ENCODE measurements around the gene ZNF880.
"Not testable (repeated sequence)": the region's sequence is repeated elsewhere in the genome, so short reads cannot be mapped to it uniquely, and the experiment has no call there.

ZNF880 gene

DNA sequence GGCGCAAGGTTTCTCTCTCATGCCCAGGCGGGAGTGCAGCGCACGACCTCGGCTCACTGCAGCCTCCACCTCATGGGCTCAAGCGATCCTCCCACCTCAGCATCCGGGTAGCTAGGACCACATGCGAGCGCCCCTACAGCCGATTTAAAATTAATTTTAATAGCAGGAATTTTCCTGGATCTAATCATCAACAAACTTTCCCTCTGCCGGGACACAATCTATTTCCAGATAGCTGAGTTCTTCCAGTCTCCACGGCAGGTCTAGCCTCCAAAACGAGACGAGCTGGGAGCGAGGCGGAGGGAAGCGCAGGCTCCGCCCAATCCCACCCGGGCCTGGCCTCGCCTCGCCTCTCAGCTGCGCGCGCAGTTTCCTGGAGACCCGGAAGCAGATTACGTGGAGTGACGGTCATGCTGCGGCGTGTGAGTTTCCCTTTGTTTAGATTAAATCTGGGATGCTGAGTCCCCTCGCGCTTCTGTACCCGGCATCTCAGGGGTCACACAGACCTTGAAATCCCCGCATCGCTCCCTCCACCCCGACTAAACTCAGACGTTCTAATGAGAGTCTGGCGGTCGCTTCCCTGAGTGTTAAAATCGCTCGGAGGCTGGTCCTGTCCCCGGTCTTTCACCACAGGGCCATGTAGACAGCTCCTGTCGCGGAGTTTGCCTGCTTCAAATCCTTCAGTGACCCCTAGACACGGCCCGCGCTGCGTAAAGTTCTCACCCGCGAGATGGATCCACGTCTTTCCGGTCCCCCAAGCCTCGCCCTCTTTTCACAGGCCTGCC, at the start of gene ZNF880:
ZNF880 (plus strand) TSS at position 365 of the 782 bp plus-strand sequence; CDS start at position 408, 43 bp downstream.
- peak; percentile 88 for DNase-seq (ENCODE audit: low spot score)

DNA sequence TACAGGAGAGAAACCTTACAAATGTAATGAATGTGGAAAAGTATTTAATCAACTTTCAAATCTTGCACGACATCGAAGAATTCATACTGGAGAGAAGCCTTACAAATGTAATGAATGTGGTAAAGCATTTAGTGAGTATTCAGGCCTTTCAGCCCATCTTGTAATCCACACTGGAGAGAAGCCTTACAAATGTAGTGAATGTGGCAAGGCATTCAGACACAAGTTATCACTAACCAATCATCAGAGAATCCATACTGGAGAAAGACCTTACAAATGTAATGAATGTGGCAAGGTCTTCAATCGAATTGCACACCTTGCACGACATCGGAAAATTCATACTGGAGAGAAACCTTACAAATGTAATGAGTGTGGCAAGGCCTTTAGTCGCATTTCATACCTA, 47.3 kb upstream of the ZNF880 start:
- DNase-seq (ENCODE audit: low spot score) = no peak

DNA sequence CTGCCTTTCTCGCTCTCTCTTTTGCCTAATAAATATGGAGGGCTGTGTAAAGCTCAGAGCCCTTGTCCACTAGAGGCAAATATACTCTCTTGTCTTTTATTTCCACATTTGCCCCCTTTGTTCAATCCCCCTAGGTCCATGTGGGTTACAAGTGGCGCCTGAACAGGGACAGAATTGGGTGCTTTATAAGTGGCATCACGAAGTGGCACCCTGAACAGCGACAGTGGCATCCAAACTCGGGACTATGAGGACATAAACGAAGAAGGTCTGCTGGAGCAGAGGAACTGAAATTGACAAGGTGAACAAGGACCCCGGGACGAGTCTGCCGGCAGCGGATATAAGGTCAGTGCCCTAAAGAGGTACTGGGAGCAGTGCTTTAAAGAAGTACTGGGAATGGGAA, 38.0 kb upstream of the ZNF880 start:
- DNase-seq (ENCODE audit: low spot score) = no peak

DNA sequence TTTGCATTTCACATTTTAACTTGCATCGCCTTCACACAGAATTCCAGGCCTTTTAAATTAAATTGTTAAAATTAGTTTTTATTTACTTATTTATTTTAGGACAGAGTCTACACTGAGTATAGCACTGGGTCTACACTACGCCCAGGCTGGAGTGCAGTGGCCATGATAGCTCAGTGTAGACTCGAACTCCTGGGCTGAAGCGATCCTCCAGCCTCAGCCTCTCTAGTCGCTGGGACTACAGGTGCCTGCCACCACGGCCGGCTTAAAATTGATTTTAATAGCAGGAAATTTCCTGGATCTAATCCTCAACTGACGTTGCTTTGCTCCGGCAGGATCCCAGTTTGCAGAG, 34.0 kb upstream of the ZNF880 start:
- no peak for DNase-seq (ENCODE audit: low spot score)

DNA sequence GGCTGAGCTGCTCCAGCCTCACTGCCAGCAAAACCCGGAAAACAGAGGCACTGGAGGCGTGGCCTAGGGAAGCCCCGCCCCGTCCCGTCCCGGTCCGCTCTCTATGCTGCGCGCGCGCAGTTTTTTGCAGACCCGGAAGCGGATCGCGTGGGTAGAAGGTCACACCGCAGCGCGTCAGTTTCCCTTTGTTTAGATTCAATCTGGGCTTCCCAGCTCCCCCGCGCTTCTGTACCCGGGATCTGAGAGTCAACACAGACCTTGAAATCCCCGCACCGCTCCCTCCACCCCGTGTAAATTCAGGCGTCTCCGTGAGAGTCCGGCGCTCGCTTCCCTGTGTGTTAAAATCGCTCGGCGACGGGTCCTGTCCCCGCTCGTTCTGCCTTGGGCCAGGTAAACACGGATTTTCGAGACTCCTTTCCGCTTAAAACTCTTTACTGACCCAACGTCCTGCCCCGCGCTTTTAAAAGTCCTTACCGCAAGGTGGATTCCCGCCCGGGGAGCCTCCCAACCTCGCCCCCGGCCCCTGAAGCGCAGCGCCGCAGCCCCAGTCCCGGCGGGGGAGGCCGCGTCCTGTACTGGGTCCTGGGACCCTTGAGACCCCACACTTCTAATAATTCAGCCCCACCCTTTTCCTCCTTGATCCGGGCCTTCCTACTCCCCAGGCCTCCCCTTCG, 33.5 kb upstream of the ZNF880 start, which contains the start of gene ZNF610:
ZNF610 (plus strand) TSS at position 127 of the 674 bp plus-strand sequence. CDS start 12,930 bp downstream, outside the sequence.
- DNase-seq (ENCODE audit: low spot score) = peak; percentile 85

DNA sequence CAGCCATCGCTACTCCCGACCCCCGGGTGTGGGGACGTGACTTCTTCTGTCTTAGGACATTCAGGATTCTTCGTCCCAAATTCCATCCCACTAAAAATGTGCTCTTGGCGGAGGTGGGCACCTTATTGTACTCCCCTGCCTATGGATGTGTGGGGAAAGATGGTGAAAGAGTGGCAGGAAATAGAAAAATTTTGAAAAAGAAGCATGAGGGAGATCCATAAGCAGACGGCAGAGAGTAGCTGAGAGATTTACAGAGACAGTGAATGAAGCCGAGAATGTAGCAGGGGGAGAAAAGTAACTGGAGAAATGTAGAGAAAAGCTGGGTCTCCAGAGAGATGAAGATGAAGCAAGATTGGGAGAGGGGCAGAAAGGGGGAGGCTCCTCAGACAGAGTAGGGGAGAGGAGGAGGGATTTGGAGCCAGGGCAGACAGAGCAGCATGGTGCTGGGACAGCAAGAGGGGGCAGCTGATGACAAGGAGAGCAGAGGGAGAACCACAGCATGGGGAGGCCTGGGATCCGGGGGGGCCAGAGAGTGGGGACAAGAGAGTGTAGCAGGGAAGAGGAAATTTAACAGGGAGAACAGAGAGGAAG, 32.8 kb upstream of the ZNF880 start:
- no peak for DNase-seq (ENCODE audit: low spot score)

DNA sequence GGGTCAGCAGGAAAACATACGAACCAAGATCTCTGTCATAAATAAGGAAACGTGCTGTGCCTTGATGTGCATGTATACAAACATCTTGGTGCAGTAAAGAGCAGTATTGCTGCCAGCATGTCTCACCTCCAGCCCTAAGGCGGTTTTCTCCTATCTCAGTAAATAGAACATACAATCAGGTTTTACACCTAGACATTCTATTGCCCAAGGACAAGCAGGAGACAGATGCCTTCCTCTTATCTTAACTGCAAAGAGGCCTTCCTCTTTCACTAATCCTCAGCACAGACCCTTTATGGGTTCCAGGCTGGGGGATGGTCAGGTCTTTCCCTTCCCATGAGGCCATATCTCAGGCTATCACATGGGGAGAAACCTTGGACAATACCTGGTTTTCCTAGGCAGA, 30.7 kb upstream of the ZNF880 start:
- not testable (repeated sequence) for DNase-seq (ENCODE audit: low spot score)

DNA sequence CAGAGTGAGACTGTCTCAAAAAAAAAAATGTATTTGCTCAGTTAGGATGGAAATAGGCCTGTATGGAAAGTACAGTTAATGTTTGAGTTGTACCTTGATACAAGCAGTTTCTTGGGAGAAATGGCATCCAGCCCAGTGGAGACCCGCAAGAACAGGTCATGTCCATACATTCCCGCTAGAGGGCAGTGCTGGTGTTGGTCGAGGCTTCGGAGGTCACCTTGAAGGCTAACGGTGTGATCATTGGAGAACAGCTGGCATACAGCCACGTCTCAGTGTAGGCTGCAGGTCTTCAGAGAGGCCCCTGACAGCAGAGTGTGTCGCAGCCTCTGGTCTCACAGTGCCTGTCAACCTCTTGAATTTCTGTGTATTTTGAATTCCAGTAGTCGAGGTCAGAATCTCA, 26.2 kb upstream of the ZNF880 start:
- DNase-seq (ENCODE audit: low spot score) = peak; percentile 42

DNA sequence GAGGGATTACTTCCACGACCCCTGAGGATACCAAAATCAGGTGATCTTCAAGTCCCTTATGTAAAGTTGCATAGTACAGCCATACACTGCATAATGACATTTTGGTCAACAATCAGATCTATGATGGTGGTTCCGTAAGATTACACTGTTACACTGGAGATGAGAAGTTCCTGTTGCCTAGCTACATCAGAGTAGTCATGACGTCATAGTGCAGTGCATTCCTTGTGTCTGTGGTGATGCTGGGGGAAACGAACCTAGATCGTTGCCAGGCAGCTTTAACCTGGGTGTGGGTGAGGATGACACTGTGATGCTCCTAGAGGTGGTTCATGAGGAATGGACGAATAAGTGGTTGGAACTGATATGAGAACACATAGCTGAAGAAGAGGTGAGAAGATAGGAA, 24.6 kb upstream of the ZNF880 start:
- no peak for DNase-seq (ENCODE audit: low spot score)

DNA sequence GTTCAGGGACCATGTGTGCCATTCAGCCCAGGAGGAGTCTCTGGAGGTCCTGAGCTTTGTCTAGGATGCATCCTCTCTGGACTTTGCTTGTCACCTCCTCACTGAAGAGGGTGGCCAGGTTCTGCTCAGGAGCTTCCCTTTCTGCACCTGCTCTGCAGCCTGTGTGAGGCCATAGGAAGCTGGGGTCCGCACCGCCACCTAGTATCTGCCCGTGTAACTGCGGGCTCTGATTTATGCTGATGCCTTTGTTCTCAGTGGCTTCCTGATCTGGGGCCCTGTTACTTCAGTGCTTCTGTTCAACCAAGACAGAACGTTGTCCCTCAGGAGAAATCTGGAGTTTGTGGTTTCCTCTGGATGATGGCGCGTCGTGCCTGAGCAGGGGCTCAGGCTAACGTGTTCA, 18.2 kb upstream of the ZNF880 start:
- DNase-seq (ENCODE audit: low spot score) = no peak

DNA sequence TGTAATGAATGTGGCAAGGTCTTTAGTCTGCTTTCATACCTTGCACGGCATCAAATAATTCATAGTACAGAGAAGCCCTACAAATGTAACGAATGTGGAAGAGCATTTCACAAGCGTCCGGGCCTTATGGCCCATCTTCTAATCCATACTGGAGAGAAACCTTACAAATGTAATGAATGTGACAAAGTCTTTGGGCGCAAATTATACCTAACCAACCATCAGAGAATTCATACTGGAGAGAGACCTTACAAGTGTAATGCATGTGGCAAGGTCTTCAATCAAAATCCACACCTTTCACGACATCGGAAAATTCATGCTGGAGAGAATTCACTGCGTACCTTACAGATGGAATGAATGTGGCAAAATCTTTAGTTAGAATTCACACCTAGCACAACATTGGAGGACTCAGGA, 3.3 kb upstream of the ZNF880 start:
- no peak for DNase-seq (ENCODE audit: low spot score)

DNA sequence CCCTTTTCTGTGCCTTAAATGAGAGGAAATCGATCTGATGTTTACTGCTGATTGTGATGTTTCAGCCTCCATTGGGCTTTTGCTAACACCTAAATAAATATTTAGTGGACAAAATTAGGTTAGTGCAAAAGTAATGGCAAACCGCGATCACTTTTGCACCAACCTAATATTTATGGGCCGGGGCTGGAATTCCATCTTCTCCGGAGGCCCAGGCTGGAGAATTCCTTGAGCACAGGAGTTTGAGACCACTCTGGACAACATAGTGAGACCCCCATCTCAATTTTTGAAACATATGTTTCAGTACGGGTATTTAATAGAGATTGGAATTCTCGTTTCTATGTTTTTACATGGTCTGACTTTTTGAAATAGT, 603 bp downstream of the ZNF880 start:
- DNase-seq (ENCODE audit: low spot score) = no peak

DNA sequence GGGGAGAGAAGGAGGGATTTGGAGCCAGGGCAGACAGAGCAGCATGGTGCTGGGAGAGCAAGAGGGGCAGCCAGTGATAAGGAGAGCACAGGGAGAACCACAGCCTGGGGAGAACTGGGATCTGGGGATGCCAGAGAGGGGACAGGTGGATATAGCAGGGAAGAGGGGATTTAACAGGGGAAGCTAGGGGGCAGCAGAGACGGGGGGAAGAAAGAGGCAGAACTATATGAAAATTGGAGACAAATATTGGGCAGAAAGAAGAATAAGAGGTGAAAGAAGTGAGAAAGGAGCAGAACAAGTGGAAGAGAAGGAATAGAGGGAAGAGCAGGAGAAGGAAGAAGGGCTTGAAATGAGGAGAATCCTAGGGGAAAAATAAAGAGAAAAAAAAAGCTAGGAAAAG, 21.4 kb downstream of the ZNF880 start:
- no peak for DNase-seq (ENCODE audit: low spot score)

DNA sequence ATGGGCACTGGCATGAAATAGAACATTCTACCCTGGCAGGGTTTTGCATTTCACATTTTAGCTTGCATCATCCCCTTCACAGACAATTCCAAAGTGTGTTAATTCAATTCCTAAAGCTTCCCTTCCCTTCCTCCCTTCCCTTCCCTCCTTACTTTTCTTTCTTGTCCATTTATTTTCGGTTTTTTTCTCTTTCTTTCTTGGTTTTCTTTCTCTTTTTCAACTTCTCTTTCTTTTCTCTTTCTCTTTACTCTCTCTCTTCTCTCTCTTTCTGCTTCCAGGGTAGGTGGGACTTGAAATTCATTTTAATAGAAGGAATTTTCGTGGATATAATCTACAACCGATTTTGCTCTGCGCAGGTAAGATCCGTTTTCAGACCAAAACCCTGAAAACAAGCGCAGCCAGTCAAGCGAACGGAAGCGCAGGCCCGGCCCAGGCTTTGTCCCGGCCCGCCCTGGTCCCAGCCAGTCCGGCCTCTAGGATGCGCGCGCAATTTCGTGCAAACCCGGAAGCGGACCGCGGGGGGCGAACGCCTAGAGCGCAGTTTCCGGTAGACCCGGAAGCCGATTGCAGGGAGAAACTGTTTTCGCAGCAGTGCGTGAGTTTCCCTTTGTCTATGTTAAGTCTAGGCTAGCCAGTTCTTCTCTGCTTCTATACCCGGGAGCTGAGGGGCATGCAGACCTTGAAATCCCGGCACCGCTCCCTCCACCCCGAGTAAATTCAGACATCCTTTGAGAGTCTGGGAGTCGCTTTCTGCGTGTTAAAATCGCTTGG, 27.8 kb downstream of the ZNF880 start, which contains the start of gene ZNF528:
ZNF528 (plus strand) TSS at position 540 of the 771 bp plus-strand sequence. CDS start 4,165 bp downstream, outside the sequence.
- DNase-seq (ENCODE audit: low spot score) = peak; percentile 82

DNA sequence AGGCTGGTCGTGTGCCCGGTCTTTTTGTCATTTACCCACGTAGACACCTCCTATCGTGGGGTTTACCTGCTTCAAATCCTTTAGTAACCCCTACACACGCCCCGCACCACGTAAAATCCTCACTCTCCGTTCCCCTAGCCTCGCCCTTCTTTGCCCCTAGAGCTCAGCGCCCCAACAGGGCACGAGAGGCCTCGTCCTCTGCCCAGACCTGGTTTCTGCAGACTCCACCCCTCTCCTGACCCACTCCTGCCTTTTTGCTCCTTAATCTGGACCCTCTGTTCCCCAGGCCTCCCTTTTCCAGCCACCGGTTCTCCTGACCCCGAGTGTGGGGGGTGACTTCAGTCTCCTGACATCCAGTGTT, 28.3 kb downstream of the ZNF880 start:
- no peak for DNase-seq (ENCODE audit: low spot score)

DNA sequence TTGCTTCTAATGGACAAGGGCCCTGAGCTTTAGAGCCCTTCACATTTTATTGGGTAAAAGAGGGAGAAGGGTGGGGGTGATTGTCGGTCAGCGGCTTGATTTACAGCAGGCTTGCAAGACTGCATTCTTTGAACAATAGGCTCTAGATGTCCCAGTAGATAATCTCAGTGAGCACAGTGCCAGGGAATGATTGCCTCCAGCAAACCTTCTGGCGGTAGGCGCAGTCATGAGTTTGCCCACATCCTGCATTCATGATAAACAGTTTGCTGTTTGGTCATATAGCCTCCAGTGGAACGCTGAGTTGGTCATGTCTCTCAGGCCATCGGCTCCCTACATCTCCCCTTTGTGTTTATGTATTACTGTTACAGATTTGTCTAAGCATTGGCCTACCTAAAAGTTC, 40.6 kb downstream of the ZNF880 start:
- no peak for DNase-seq (ENCODE audit: low spot score)

DNA sequence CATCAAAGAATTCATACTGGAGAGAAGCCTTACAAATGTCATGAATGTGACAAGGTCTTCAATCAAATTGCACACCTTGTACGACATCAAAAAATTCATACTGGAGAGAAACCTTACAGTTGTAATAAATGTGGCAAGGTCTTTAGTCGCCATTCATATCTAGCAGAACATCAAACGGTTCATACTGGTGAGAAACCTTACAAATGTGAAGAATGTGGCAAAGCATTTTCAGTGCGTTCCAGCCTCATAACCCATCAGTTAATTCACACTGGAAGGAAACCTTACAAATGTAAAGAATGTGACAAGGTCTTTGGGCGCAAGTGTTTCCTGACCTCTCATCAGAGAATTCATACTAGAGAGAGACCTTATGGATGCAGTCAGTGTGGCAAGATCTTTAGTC, 46.0 kb downstream of the ZNF880 start:
- DNase-seq (ENCODE audit: low spot score) = no peak

DNA sequence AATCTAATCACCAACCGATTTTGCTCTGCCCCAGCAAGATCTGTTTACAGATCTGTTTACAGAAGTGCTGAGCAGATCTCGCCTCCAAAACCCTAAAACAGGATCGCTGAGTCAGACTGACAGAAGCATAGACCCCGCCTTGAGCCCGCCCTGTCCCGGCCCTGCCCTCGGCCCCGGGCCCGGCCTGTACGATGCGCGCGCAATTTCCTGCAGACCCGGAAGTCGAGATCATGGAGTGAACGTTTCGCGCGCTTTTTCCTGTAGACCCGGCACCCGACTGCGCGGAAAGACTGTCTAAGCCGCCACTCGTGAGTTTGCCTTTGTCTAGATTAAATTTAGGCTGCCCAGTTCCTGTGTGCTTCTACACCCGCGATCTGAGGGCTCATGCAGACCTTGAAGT, 59.2 kb downstream of the ZNF880 start, which contains the start of gene ZNF534:
ZNF534 (plus strand) TSS at position 212 of the 400 bp plus-strand sequence. CDS start 2,327 bp downstream, outside the sequence.
- no peak for DNase-seq (ENCODE audit: low spot score)
